Colonic mucosa (tissue), 4 donors: Measurements from ENCODE around the gene BCL7A. TPM values are rescaled to one million over a fixed set of nuclear protein-coding genes. Genes with fewer than 3 reads are reported as not detected.

ENCODE experiments used
- DNase-seq: peaks from one replicate; pipeline ENCODE4 v3.0.0-alpha.2; 2020
- H3K27ac ChIP-seq: fragments of 200-600 bp; one replicate; pipeline ENCODE4 v1.8.0; 2021
- H3K27me3 ChIP-seq: fragments of 200-600 bp; one replicate; pipeline ENCODE4 v1.8.0; 2021
- H3K36me3 ChIP-seq: fragments of 200-600 bp; one replicate; pipeline ENCODE4 v1.8.0; 2021
- H3K4me1 ChIP-seq: fragments of 200-600 bp; one replicate; pipeline ENCODE4 v1.8.0; 2021; ENCODE audit warnings: mild to moderate bottlenecking
- H3K4me3 ChIP-seq: fragments of 200-600 bp; one replicate; pipeline ENCODE4 v1.8.0; 2021
- H3K9ac ChIP-seq, 2 donors: one replicate each; pipeline ENCODE4 v1.7.0; 2013; ENCODE audit warnings: control low read depth in 2 of 2, low read depth in 2 of 2, low read length in 2 of 2
- H3K9me3 ChIP-seq: fragments of 200-600 bp; one replicate; pipeline ENCODE4 v1.8.0; 2021
- intact Hi-C: fragments of 100-400 bp; cut with DNase I; formaldehyde crosslinking; loops from one replicate; pipeline ENCODE4 v1.14.1; 2022
- total RNA-seq, 2 donors: library from RNA; stranded (reverse); fragmentation: NEBNext Ultra II Directional in 1 of 2; extraction: Animal tissue kit (Norgen Biotek cat#: 25700) in 1 of 2; gene quantifications; one replicate each; pipeline ENCODE4 v1.2.1, GENCODE V29; 2021
- TF ChIP-seq, protein P1 (sequence below): fragments of 200-600 bp; IDR thresholded peaks from one replicate; pipeline ENCODE4 v1.8.0; 2022; ENCODE audit warnings: antibody characterized with exemption, mild to moderate bottlenecking
- donor health status: healthy.
- donor health status: DM: no; HTN: no; CAD: no.
- donor health status: DM: no; HTN: no; CAD: no.

The BCL7A gene
- total RNA-seq, 2 donors from 2014 or later, result 7.0 to 10.0 TPM

- TF ChIP-seq, protein P1, sequence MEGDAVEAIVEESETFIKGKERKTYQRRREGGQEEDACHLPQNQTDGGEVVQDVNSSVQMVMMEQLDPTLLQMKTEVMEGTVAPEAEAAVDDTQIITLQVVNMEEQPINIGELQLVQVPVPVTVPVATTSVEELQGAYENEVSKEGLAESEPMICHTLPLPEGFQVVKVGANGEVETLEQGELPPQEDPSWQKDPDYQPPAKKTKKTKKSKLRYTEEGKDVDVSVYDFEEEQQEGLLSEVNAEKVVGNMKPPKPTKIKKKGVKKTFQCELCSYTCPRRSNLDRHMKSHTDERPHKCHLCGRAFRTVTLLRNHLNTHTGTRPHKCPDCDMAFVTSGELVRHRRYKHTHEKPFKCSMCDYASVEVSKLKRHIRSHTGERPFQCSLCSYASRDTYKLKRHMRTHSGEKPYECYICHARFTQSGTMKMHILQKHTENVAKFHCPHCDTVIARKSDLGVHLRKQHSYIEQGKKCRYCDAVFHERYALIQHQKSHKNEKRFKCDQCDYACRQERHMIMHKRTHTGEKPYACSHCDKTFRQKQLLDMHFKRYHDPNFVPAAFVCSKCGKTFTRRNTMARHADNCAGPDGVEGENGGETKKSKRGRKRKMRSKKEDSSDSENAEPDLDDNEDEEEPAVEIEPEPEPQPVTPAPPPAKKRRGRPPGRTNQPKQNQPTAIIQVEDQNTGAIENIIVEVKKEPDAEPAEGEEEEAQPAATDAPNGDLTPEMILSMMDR, result no peak
- Histone ChIP-seq H3K27ac (no peak overlapping the region), H3K9ac (no peak overlapping the region), H3K36me3 (no peaks in the 10 kb centered on the region), H3K4me1 (no peaks in the 10 kb centered on the region), H3K27me3 (no peaks in the 10 kb centered on the region), H3K4me3 (no peak overlapping the region), H3K9me3 (no peaks in the 10 kb centered on the region)
- DNase-seq, result no peak
- intact Hi-C loops, result loop anchor here (10.0 kb wide), 1 partner anchor 105 kb away; no protein-coding TSS in a partner anchor
These were observed 8.1 kb downstream of the BCL7A start for GRCh38 chr12:122029620-122030423.

- no peaks in the 10 kb centered on the region for H3K4me1 ChIP-seq
- no peak overlapping the region for H3K9ac ChIP-seq
These were observed 8.8 kb downstream of the BCL7A start for GRCh38 chr12:122030424-122031035.

GRCh38 chr12:122031342-122032216, 9.9 kb downstream of the BCL7A start:
- no peaks in the 10 kb centered on the region for H3K4me1 ChIP-seq
- H3K27me3 ChIP-seq, result no peaks in the 10 kb centered on the region
- H3K9ac ChIP-seq, result no peak overlapping the region
- intact Hi-C loops, result no loop called here
- H3K36me3 ChIP-seq, result no peaks in the 10 kb centered on the region
- H3K9me3 ChIP-seq, result no peaks in the 10 kb centered on the region
- no peak overlapping the region for H3K27ac ChIP-seq
- TF ChIP-seq, protein P1, result peak; percentile 71
- no peak overlapping the region for H3K4me3 ChIP-seq
- DNase-seq, result peak; percentile 61

More at GRCh38 chr12:122030424-122031035, 8.8 kb downstream of the BCL7A start:
- Histone ChIP-seq H3K27ac (no peak overlapping the region), H3K4me3 (no peak overlapping the region), H3K27me3 (no peaks in the 10 kb centered on the region), H3K36me3 (no peaks in the 10 kb centered on the region), H3K9me3 (no peaks in the 10 kb centered on the region)
- TF ChIP-seq, protein P1, result no peak
- intact Hi-C loops, result no loop called here
- no peak for DNase-seq

- Histone ChIP-seq H3K4me1 (no peaks in the 10 kb centered on the region), H3K27me3 (no peaks in the 10 kb centered on the region), H3K36me3 (no peaks in the 10 kb centered on the region), H3K27ac (no peak overlapping the region), H3K4me3 (no peak overlapping the region), H3K9me3 (no peaks in the 10 kb centered on the region), H3K9ac (no peak overlapping the region)
- TF ChIP-seq, protein P1, result no peak
- DNase-seq, result no peak
- intact Hi-C loops, result no loop called here
These were observed 10.9 kb downstream of the BCL7A start for GRCh38 chr12:122032580-122032979.

- H3K27ac ChIP-seq, result no peak overlapping the region
These were observed 13.6 kb downstream of the BCL7A start for GRCh38 chr12:122035292-122035691.

More at GRCh38 chr12:122035292-122035691, 13.6 kb downstream of the BCL7A start:
- no peaks in the 10 kb centered on the region for H3K27me3 ChIP-seq
- intact Hi-C loops, result no loop called here
- H3K4me1 ChIP-seq, result no peaks in the 10 kb centered on the region
- no peak for DNase-seq
- H3K9ac ChIP-seq, result no peak overlapping the region
- H3K36me3 ChIP-seq, result no peaks in the 10 kb centered on the region
- H3K9me3 ChIP-seq, result no peaks in the 10 kb centered on the region
- TF ChIP-seq, protein P1, result no peak
- H3K4me3 ChIP-seq, result no peak overlapping the region
